RCC 7860 (cell line): ENCODE results near the gene MORC2.
A peak's percentile ranks its signal among the peaks of the same experiment; 100 is the strongest.

ENCODE experiments used
- DNase-seq: peaks from one replicate; pipeline ENCODE4 v3.0.0-alpha.2; 2015; ENCODE audit warnings: low spot score
- FAIRE-seq: peaks from 2 replicates; lab custom pipeline; 2012; peaks lifted over from hg19 to GRCh38; lab: Jason Lieb, UNC

MORC2 gene

DNA sequence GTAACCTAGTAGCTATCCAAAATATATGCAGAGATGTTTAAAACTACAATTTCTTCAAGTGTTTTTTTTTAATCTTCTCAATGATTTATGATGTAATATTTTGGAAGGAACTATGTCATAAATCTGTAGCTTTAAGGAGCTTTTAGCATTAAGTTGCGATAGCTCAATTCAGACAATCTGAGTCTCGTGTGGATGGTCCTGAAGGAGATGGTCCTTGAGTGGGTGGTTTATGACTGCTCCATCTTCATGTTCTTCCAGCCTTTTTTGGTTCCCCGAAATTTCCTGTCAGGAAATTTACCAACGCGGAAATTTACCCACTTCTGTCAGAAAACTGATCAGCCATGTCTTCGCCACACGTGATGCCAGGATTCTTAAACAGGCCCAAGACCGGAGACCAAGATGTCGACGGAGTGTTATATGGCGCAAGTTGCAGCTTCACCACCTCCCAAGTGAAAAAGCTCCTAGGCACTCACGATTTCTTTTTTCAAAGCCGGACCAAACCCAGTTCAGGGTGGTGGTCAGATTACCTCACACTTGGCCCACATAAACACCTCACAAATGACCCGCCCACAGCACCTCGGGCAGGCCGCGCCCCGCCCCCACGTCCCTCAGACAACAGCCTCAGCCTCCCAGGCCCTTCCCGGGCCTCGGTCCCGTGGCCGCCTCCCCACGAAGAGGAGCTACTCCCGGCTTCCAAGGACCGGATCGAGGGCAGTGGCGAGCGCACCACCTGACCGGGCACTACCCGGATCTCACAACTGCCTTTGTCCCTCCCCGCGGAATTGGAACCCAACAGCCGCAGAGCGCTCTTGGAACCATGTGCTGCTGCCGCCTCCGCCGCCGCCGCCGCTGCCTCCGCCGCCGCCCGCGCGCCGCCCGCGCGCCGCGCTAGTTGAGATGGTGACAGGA lies at the start of gene MORC2:
MORC2 (minus strand) TSS at position 760 of the 909 bp plus-strand sequence. CDS start 885 bp downstream, outside the sequence.
- DNase-seq (no peak), FAIRE-seq (no peak)

DNA sequence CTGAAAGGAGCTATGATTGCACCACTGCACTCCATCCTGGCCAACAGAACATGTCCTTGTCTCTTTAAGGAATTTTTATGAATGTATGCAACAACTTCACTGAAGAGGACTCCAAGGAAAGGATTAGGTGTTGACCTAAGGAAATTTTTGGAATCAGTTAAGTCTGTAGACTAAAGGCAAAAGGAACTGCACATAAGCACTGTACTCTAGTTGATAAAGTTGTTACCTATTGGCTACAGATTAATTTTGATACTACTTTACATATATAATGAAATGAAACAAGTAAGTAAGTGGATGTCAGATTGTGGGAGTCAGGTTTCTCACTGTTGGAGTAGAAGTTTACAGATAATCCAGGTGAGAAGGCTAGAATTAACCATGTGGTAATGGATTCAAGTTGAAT lies 37.0 kb upstream of the MORC2 start:
- DNase-seq (no peak), FAIRE-seq (no peak)

DNA sequence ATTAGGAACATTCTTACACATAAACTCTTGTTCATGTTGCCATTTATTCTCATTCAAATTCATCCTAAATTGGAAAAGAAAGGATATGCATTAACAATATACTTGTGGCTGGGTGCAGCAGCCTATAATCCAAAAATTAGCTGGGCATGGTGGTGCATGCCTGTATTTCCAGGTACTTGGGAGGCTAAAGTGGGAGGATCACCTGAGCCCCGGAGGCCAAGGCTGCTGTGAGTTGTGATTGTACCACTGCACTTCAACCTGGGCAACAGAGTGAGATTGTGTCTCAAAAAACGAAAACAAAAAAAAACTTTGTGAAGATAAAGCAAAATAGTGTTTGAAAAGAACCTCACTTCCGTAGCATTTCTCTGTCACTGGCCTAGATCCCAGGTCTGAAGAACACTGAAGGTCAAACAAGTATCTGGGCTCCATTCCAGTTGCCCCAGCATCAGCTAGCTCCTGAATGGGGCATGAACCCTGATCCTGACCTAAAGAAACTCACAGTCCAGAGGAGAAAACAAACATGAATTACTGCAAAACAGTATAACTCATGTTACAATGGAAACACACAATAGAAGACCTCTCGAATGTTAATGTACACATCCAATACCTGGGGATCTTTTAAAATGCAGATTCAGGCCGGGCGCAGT lies 32.7 kb upstream of the MORC2 start:
- DNase-seq (no peak), FAIRE-seq (no peak)

GRCh38 chr22:30998329-30998728 lies 29.8 kb upstream of the MORC2 start:
- no peak for DNase-seq
- no peak for FAIRE-seq

GRCh38 chr22:30996462-30996861 lies 27.9 kb upstream of the MORC2 start:
- DNase-seq, result no peak
- no peak for FAIRE-seq

GRCh38 chr22:30994960-30995359 lies 26.4 kb upstream of the MORC2 start:
- DNase-seq (no peak), FAIRE-seq (no peak)

- DNase-seq (no peak), FAIRE-seq (no peak)
Measured at GRCh38 chr22:30992565-30992964, 24.0 kb upstream of the MORC2 start.

DNA sequence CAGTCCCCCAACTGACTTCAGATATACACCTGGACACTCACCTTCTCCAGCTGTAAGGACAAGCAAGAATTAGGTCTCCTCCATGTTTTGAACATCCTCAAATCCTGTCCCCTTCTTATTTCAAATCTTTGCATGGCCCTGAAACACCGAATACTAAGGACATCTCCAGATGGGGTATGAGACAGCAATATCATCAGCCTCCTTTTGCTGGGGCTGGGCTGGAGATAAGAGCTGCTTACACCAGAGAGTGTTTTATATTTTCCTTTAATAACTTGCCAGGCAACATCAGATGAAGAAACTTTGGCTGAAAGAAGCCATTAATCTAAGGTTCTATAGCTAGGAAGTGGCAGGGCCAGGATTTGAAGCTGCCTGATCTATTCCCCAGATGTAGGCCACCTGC lies 22.1 kb upstream of the MORC2 start:
- DNase-seq (no peak), FAIRE-seq (no peak)

GRCh38 chr22:30989474-30989873 lies 20.9 kb upstream of the MORC2 start:
- DNase-seq (no peak), FAIRE-seq (no peak)

DNA sequence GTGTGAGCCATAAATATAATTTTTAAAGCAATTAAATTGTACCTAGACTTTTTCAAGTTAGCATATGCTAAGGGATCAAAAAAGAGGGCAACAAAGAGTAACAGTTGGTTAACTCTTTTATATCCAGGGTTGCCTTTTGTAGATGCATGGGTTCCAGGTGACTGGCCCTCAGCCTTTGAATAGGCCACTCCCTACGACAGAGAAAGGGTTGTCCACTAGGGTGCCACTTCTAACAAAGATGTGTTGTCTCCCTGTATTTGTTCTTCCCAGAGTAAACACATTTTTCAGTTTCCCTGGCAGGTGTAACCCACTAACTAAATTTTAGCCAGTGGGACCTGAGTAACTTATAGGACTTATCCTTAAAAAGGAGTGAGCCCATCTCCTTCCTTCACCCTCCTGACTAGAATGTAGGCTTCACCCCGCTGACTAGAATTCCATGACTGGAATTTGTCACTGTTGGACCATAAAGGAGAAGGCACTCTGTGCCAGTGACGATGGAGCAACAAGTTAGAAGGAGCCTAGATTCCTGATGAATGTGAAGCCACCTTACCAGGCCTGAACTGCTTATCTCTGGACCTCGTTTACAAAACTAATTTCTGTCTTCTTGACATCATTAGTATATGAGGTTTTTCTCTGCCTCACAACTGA lies 17.1 kb upstream of the MORC2 start:
- FAIRE-seq, result no peak

GRCh38 chr22:30984317-30984716 lies 15.7 kb upstream of the MORC2 start:
- no peak for DNase-seq
- no peak for FAIRE-seq

More for the DNA sequence above, 17.1 kb upstream of the MORC2 start:
- no peak for DNase-seq

GRCh38 chr22:30982512-30982911 lies 13.9 kb upstream of the MORC2 start:
- no peak for FAIRE-seq
- DNase-seq, result no peak

- no peak for FAIRE-seq
- no peak for DNase-seq
Measured at GRCh38 chr22:30979932-30980331, 11.4 kb upstream of the MORC2 start.

DNA sequence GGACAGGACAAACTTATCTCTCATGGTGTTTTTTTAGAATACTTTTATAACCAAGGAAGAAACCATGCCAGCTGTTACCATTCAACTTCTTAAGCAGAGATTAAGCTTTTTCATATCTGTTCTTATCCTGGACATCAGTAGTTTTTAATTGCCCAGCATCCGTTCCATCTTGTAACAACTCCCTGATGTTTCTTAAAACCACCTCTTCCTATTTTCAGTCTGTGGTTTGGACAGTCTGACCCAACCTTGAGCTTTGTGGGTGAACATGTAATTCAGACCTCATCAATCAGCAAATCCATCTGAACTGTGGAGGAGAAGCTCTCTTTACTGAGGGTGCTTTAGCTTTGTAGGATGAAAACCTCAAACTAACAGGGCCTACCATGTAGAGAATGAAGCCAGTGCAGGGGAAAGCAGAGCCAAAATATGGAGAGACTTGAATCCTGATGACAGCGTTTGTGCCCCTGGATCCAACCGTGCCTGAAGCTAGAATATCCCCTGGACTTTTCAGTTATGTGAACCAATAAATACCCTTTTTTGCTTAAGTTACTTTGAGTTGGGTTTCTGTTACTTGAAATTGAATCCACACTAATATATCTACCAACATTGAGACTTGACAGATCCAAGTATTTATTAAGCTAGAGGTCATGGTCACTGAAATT lies 9.9 kb upstream of the MORC2 start:
- DNase-seq (no peak), FAIRE-seq (no peak)

DNA sequence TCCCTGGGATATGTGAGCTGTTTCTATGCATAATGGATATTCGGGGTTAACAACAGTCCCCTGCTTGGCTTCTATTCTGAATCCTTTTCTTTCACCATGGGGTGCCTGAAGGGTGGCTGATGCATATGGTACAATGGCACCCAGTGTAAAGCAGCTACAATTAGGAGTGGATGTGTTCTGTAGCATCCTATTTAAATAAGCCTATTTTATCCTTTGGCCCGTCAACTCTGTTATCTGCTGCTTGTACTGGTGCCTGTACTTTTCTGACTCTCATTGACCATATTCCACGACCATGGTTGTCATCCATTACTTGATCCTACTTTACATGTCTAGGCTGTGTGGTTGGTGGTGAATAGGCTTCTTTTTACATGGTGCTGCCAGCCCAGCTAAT lies 1.8 kb upstream of the MORC2 start:
- no peak for FAIRE-seq

GRCh38 chr22:30969532-30970355 lies 1.2 kb upstream of the MORC2 start:
- peak; percentile 7 for DNase-seq
- no peak for FAIRE-seq

More for the DNA sequence above, 1.8 kb upstream of the MORC2 start:
- DNase-seq, result no peak

- FAIRE-seq, result peak; percentile 49
- peak; percentile 91 for DNase-seq
Measured at GRCh38 chr22:30968924-30969531, 454 bp upstream of the MORC2 start, which contains the start of gene TUG1. Gene TUG1 (plus strand): TSS chr22:30969265.

GRCh38 chr22:30964858-30965257 lies 3.7 kb downstream of the MORC2 start:
- FAIRE-seq (no peak), DNase-seq (no peak)

DNA sequence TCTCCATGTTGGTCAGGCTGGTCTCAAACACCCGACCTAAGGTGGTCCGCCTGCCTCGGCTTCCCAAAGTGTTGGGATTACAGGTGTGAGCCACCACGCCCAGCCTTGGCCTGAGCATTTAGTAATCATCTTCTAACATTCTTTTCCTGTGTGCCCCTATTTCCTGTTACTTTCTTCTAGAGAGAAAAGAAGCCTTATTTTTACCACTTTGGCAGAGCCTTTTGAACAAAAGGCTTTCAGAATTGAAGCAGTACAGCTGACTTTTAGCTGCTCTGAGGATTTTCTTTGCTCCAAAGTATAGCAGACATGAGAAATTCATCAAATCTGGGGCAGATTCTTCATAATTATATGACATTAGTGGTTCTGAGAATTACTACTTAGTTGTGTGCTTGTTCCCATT lies 13.4 kb downstream of the MORC2 start:
- DNase-seq (no peak), FAIRE-seq (no peak)

DNA sequence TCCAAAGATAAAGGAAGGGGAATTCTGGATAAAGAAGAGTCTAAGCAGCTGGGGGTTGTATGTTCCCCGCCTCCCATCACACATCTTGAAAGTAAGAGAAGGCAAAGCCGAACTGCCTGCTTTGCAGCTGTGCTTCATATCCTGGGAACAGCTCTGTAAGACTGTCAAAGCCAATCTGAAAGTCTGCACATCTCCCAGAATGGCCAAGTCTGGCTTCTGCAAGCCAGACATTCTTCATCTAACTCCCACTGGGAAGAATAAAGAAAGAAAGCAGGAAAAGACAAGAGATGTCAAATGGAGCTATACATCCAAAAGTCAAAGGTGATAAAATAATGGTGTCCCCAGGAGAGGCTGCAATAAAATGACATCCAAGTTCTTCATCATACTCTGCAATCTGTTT lies 15.4 kb downstream of the MORC2 start:
- FAIRE-seq (no peak), DNase-seq (no peak)
